Esophagus squamous epithelium (tissue), 5 donors: ENCODE data around the gene CBFA2T2. TPM values are rescaled to one million over a fixed set of nuclear protein-coding genes. Genes with fewer than 3 reads are reported as not detected.

Source experiments
- DNase-seq: peaks from one replicate; lab custom pipeline; 2025; lab: John Stamatoyannopoulos, UW
- H3K27ac ChIP-seq, 4 donors: fragments of 200-600 bp; sonication (generic); one replicate each; pipeline ENCODE4 v1.5.1; 2016 to 2019; ENCODE audit warnings: mild to moderate bottlenecking in 1 of 4
- H3K27me3 ChIP-seq, 4 donors: fragments of 200-600 bp; sonication (generic); 1 replicate in 3 of 4; 2 replicates in 1 of 4; pipeline versions ENCODE4 v1.5.1 to v1.6.0; 2017 to 2021; ENCODE audit warnings: antibody characterized with exemption in 1 of 4
- H3K36me3 ChIP-seq, 3 donors: fragments of 200-600 bp; sonication (generic); one replicate each; pipeline ENCODE4 v1.5.1; 2016 to 2019
- H3K4me1 ChIP-seq, 3 donors: fragments of 200-600 bp; sonication (generic); one replicate each; pipeline ENCODE4 v1.5.1; 2017 to 2019
- H3K4me3 ChIP-seq, 4 donors: fragments of 200-600 bp; sonication (generic); 1 replicate in 3 of 4; 2 replicates in 1 of 4; pipeline ENCODE4 v1.5.1; 2016 to 2019; ENCODE audit warnings: mild to moderate bottlenecking in 2 of 4, moderate library complexity in 1 of 4
- H3K9me3 ChIP-seq, 3 donors: fragments of 200-600 bp; sonication (generic); one replicate each; pipeline ENCODE4 v1.5.1; 2016 to 2019
- POLR2A ChIP-seq, 4 donors: fragments of 450-650 bp; IDR thresholded peaks; one replicate each; pipeline ENCODE4 v1.6.1; 2017; ENCODE audit warnings: antibody characterized with exemption in 4 of 4, mild to moderate bottlenecking in 4 of 4, moderate library complexity in 3 of 4
- WGBS, 2 donors: methylation state at CpG; one replicate each; pipeline ENCODE4 v1.1.5; 2018; 5-methylcytosine and 5-hydroxymethylcytosine counted together
- intact Hi-C: fragments of 100-400 bp; cut with DNase I; formaldehyde crosslinking; loops from one replicate; pipeline ENCODE4 v1.15.0; 2022
- total RNA-seq, 4 donors: library from RNA; depleted of rRNA; stranded (reverse); fragments of >200 nt; gene quantifications; one replicate each; pipeline ENCODE4 v1.1.0, GENCODE V29; 2016
- TF ChIP-seq, protein P1 (sequence below), 6 experiments: fragments of 450-650 bp in 4 of 6; fragments of 200-600 bp in 2 of 6; sonication (generic) in 2 of 6; IDR thresholded peaks; one replicate each; pipeline ENCODE4 v1.5.1; 2016 to 2019; ENCODE audit warnings: antibody characterized with exemption in 6 of 6, mild to moderate bottlenecking in 4 of 6, moderate library complexity in 4 of 6
- donor health status: DM: yes; HTN: yes; CAD: no.

The CBFA2T2 gene
- total RNA-seq, 4 donors from 2014 or later, result 10.5 to 15.6 (median 10.8) TPM

DNA sequence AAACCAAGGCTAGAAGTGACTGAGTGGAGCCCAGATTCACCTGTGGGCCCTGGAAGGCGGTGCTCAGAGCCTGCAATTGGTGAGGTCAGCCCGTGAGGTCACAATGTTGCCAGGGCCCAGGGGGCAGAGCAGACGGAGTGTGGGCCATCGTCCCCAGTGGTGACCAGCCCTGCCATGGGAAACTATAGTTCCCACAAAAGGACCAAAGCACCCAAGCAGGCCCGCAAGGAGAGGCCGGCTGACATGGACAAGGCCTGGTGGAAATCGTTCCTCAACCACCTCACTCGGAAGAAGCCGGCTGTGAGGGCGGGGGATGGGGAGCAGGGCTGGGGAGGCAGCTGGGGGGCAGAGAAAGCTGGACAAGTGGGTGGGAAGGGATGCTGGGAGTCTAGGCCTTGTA, 172.3 kb downstream of the CBFA2T2 start, which contains the start of gene C20orf144:
TSS of gene C20orf144 (plus strand) at position 156 of the 400 bp plus-strand sequence. CDS start at position 175, 19 bp downstream.
- Histone ChIP-seq H3K27me3 (no peaks in the 10 kb centered on the region), H3K27ac (peak within 1 kb of the TSS; percentile 87 to 95 (median 90)), H3K4me3 (peak within 1 kb of the TSS; percentile 51 to 83 (median 66)), H3K4me1 (peaks cover 20 to 40% (median 26%) of the 10 kb centered on the region in 3 donors), H3K36me3 (peaks cover 10 to 33% (median 10%) of the 10 kb centered on the region in 3 donors), H3K9me3 (no peaks in the 10 kb centered on the region)
- intact Hi-C loops, result no loop called here
- WGBS, 2 donors, result 95 to 96% methylated on average over 4 to 9 of the region's 10 CpGs
- no peak for DNase-seq
- TF ChIP-seq, protein P1, sequence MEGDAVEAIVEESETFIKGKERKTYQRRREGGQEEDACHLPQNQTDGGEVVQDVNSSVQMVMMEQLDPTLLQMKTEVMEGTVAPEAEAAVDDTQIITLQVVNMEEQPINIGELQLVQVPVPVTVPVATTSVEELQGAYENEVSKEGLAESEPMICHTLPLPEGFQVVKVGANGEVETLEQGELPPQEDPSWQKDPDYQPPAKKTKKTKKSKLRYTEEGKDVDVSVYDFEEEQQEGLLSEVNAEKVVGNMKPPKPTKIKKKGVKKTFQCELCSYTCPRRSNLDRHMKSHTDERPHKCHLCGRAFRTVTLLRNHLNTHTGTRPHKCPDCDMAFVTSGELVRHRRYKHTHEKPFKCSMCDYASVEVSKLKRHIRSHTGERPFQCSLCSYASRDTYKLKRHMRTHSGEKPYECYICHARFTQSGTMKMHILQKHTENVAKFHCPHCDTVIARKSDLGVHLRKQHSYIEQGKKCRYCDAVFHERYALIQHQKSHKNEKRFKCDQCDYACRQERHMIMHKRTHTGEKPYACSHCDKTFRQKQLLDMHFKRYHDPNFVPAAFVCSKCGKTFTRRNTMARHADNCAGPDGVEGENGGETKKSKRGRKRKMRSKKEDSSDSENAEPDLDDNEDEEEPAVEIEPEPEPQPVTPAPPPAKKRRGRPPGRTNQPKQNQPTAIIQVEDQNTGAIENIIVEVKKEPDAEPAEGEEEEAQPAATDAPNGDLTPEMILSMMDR (IDR thresholded peaks at IDR 0.05), result no peak
- TF ChIP-seq POLR2A (IDR thresholded peaks at IDR 0.05), result no peak

DNA sequence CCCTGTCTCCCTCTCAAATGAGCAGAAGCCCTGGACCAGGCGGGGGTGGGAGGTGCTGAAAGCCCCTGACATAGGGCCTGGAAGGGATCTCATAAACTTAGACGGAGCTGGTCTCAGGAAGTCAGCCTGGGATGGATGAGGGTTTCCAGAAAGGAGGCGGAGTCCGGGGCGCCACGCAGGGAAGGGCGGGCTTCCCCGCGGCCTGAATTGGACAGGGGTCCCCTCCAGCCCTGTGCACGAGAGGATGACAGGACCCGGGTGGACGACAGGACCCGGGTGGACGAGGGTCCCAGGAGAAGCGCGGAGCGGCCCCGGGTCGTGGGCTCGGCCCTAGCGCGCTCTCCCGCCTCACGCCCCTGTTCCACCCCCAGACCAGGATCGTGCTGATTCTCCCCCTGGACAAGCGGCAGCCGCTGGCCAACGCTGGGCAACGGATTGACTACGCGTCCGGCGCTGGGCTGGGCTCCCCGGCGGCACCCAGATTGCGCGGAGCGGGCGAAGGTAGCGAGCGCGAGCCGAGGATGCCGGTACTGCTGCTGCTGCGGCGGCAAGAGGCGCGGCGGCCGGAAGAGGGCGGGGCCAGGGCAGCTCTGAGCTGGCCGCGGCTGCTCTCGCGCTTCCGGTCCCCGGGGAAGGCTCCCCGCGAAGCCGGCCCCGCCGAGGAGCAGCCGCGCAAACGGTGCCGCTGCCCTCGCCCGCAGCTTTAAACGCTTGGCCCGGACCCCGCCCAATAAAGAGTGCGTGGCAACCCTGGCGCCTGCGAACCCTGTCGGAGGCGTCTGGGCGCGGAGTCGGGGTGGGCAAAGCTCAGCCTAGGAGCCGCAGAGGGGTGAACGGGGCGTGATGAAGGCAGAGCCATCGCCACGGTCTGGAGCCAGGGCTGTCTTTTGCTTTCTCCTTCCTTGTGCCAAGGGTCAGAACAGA, 173.5 kb downstream of the CBFA2T2 start:
- Histone ChIP-seq H3K36me3 (peaks cover 10 to 21% (median 10%) of the 10 kb centered on the region in 3 donors), H3K27ac (peak overlapping the region; percentile 87 to 95 (median 90)), H3K4me3 (peak overlapping the region; percentile 51 to 83 (median 66)), H3K4me1 (peaks cover 29 to 52% (median 39%) of the 10 kb centered on the region in 3 donors), H3K9me3 (no peaks in the 10 kb centered on the region), H3K27me3 (no peaks in the 10 kb centered on the region)
- TF ChIP-seq POLR2A (IDR thresholded peaks at IDR 0.05), result peak in 3 of 4 donors; percentile 12 to 84 (median 74)
- TF ChIP-seq, protein P1 (IDR thresholded peaks at IDR 0.05), result peak in 2 of 6 experiments; percentile 15 to 21
- no peak for DNase-seq
- 0% methylated on average over 11 of the region's 84 CpGs; no CpG with 5 or more reads in 1 of the 2 donors for whole genome bisulfite sequencing, 2 donors
- intact Hi-C loops, result no loop called here

DNA sequence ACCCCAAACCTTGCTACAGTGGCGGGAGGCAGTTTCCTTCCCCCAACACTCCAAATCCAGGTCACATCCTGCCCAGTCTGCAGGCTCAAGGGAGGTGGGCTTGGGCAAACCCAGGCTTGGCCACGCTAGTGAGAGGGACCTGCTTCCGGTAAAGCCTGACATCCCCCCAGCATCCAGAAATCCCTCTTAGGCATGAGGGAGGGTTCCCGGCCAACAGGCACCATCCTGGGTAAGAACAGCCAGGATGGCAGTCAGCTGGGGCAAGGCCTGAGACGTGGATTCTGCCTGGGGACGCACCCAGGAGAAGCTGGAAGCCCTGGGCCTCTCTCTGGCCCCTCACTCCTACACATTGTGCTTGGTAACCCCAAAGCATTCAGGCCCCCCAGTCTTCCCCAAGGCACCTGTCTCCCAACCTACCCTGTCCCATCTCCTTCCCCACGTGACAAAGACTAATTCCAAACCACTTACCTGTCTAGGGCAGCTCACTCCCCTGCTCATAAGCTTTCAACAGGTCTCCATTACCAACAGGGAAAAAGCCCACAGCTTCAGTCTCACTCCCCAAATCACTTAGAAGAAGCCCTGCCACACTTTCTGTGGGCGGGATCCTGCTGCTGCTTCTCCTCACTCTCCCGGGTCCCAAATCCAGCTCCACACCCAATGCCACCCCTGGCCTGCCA, 174.3 kb downstream of the CBFA2T2 start:
- intact Hi-C loops, result no loop called here
- H3K4me3 ChIP-seq, result peak overlapping the region; percentile 51 to 83 (median 66)
- H3K4me1 ChIP-seq, result peaks cover 31 to 60% (median 41%) of the 10 kb centered on the region in 3 donors
- no peaks in the 10 kb centered on the region for H3K9me3 ChIP-seq
- H3K27ac ChIP-seq, result peak overlapping the region; percentile 87 to 95 (median 90)
- no peak for DNase-seq
- H3K27me3 ChIP-seq, result no peaks in the 10 kb centered on the region
- no peak for TF ChIP-seq POLR2A (IDR thresholded peaks at IDR 0.05)
- TF ChIP-seq, protein P1 (IDR thresholded peaks at IDR 0.05), result no peak
- H3K36me3 ChIP-seq, result peaks cover 7 to 19% (median 8%) of the 10 kb centered on the region in 3 donors
- 33 to 54% methylated on average over 4 to 6 of the region's 9 CpGs for WGBS, 2 donors

DNA sequence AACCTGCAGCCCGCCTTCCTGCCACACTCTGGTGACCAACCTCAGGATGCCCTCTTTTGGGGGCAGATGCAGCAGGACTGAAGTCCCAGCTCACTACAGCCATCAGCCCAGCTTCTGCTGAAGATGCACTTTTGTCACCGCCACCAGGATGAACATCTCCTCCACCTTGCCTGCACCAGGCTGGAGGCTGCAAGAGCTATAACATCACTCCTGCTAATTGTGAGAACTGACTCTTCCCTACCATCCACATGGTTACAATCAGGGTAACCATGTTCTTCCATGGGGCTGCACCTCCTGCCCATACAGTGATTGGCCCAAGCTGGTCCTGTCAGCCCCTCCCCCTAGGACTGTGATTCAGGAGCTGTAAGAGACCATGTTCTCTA, 174.9 kb downstream of the CBFA2T2 start:
- TF ChIP-seq POLR2A (IDR thresholded peaks at IDR 0.05), result no peak
- TF ChIP-seq, protein P1 (IDR thresholded peaks at IDR 0.05), result no peak
- Histone ChIP-seq H3K4me1 (peaks cover 31 to 63% (median 41%) of the 10 kb centered on the region in 3 donors), H3K9me3 (no peaks in the 10 kb centered on the region), H3K27me3 (no peaks in the 10 kb centered on the region), H3K4me3 (no peak overlapping the region), H3K36me3 (peaks cover 2 to 19% (median 2%) of the 10 kb centered on the region in 3 donors), H3K27ac (peak overlapping the region in 2 of 4 donors; percentile 90 to 95)
- no peak for DNase-seq
- WGBS, 2 donors, result 94 to 100% methylated on average over 2 of the region's 2 CpGs
- intact Hi-C loops, result loop anchor here (5.0 kb wide), 1 partner anchor 207 kb away; no protein-coding TSS in a partner anchor
